Measurements from ENCODE around the gene DHRSX.

The DHRSX gene

GRCh38 chrX:2410279-2411020 is 90.3 kb downstream of the DHRSX start:
- WGBS (ENCODE audit: insufficient coverage, insufficient read length): no CpG with 5 or more reads among the region's 12 CpGs
- H3K4me3 ChIP-seq (ENCODE audit: low read length): no peak overlapping the region
- DNase-seq (ENCODE audit: low read depth, low spot score): no peak
- H3K36me3 ChIP-seq (ENCODE audit: control insufficient read depth, insufficient read depth, low read length): peaks cover 3% of the 10 kb centered on the region; the same call in 1 of the 2 replicates
- H3K27ac ChIP-seq (ENCODE audit: low read length): no peak overlapping the region
- no peaks in the 10 kb centered on the region for H3K9me3 ChIP-seq (ENCODE audit: control insufficient read depth, insufficient read depth, low read length)
- H3K27me3 ChIP-seq (ENCODE audit: control insufficient read depth, insufficient read depth, low read length): no peaks in the 10 kb centered on the region
- H3K4me1 ChIP-seq (ENCODE audit: control insufficient read depth, insufficient read depth, low read length): no peaks in the 10 kb centered on the region

DNA sequence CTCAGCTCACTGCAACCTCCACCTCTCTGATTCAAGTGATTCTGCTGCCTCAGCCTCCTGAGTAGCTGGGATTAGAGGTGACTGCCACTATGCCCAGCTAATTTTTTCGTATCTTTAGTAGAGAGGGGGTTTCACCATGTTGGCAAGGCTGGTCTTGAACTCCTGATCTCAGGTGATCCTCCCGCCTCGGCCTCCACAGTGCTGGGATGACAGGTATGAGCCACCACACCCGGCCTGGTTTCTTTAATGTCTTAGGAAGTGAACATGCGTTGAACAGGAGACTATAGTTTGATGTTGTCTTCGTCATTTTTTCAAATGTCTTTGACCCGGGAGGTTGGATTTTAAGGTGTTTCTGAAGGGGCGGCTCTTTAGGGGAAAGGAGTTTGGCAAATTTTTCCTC is 91.0 kb downstream of the DHRSX start:
- Histone ChIP-seq H3K27me3 (ENCODE audit: control insufficient read depth, insufficient read depth, low read length) (no peaks in the 10 kb centered on the region), H3K4me3 (ENCODE audit: low read length) (no peak overlapping the region), H3K9me3 (ENCODE audit: control insufficient read depth, insufficient read depth, low read length) (no peaks in the 10 kb centered on the region), H3K36me3 (ENCODE audit: control insufficient read depth, insufficient read depth, low read length) (peaks cover 3% of the 10 kb centered on the region; the same call in 1 of the 2 replicates), H3K27ac (ENCODE audit: low read length) (no peak overlapping the region), H3K4me1 (ENCODE audit: control insufficient read depth, insufficient read depth, low read length) (no peaks in the 10 kb centered on the region; the same call in 1 of the 2 replicates)
- DNase-seq (ENCODE audit: low read depth, low spot score): no peak
- no CpG with 5 or more reads among the region's 8 CpGs for WGBS (ENCODE audit: insufficient coverage, insufficient read length)

- H3K27ac ChIP-seq (ENCODE audit: low read length): no peak overlapping the region
- H3K4me3 ChIP-seq (ENCODE audit: low read length): no peak overlapping the region
- peaks cover 3% of the 10 kb centered on the region; the same call in 1 of the 2 replicates for H3K36me3 ChIP-seq (ENCODE audit: control insufficient read depth, insufficient read depth, low read length)
- DNase-seq (ENCODE audit: low read depth, low spot score): no peak
- H3K4me1 ChIP-seq (ENCODE audit: control insufficient read depth, insufficient read depth, low read length): no peaks in the 10 kb centered on the region; the same call in 1 of the 2 replicates
- WGBS (ENCODE audit: insufficient coverage, insufficient read length): no CpG with 5 or more reads among the region's 9 CpGs
- no peaks in the 10 kb centered on the region for H3K9me3 ChIP-seq (ENCODE audit: control insufficient read depth, insufficient read depth, low read length)
- no peaks in the 10 kb centered on the region for H3K27me3 ChIP-seq (ENCODE audit: control insufficient read depth, insufficient read depth, low read length)
These were observed 91.9 kb downstream of the DHRSX start for GRCh38 chrX:2408856-2409255.

- Histone ChIP-seq H3K9me3 (ENCODE audit: control insufficient read depth, insufficient read depth, low read length) (no peaks in the 10 kb centered on the region), H3K4me3 (ENCODE audit: low read length) (no peak overlapping the region), H3K27ac (ENCODE audit: low read length) (no peak overlapping the region), H3K4me1 (ENCODE audit: control insufficient read depth, insufficient read depth, low read length) (no peaks in the 10 kb centered on the region; the same call in 1 of the 2 replicates), H3K27me3 (ENCODE audit: control insufficient read depth, insufficient read depth, low read length) (no peaks in the 10 kb centered on the region), H3K36me3 (ENCODE audit: control insufficient read depth, insufficient read depth, low read length) (peaks cover 3% of the 10 kb centered on the region; the same call in 1 of the 2 replicates)
- WGBS (ENCODE audit: insufficient coverage, insufficient read length): no CpG with 5 or more reads among the region's 14 CpGs
- DNase-seq (ENCODE audit: low read depth, low spot score): no peak
These were observed 93.8 kb downstream of the DHRSX start for GRCh38 chrX:2406891-2407518.

DNA sequence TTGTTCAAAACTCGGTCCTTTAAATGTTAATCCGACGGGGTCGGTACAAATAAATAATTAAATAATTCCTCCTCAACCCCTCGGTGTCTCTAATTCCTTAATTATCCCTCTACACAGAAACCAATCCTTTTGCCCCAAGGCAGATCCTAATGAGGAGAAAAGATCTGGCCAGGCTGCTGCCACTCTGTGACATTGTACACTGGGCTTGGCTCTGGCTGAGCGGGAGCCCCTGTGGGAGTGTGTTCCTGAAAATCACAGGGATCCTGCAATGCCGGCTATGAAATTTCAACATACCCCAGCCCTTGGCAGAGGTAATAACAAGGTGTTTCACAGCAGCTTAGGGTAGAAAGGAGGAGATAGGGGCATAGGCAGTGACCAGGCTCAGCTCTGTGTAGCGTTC is 96.0 kb downstream of the DHRSX start:
- WGBS (ENCODE audit: insufficient coverage, insufficient read length): no CpG with 5 or more reads among the region's 8 CpGs
- H3K36me3 ChIP-seq (ENCODE audit: control insufficient read depth, insufficient read depth, low read length): peaks cover 3% of the 10 kb centered on the region; the same call in 1 of the 2 replicates
- no peaks in the 10 kb centered on the region; the same call in 1 of the 2 replicates for H3K4me1 ChIP-seq (ENCODE audit: control insufficient read depth, insufficient read depth, low read length)
- H3K4me3 ChIP-seq (ENCODE audit: low read length): no peak overlapping the region
- no peaks in the 10 kb centered on the region for H3K9me3 ChIP-seq (ENCODE audit: control insufficient read depth, insufficient read depth, low read length)
- no peak for DNase-seq (ENCODE audit: low read depth, low spot score)
- no peaks in the 10 kb centered on the region for H3K27me3 ChIP-seq (ENCODE audit: control insufficient read depth, insufficient read depth, low read length)
- H3K27ac ChIP-seq (ENCODE audit: low read length): no peak overlapping the region

- no CpG with 5 or more reads among the region's 7 CpGs for WGBS (ENCODE audit: insufficient coverage, insufficient read length)
These were observed 98.5 kb downstream of the DHRSX start for GRCh38 chrX:2402361-2402690.

DNA sequence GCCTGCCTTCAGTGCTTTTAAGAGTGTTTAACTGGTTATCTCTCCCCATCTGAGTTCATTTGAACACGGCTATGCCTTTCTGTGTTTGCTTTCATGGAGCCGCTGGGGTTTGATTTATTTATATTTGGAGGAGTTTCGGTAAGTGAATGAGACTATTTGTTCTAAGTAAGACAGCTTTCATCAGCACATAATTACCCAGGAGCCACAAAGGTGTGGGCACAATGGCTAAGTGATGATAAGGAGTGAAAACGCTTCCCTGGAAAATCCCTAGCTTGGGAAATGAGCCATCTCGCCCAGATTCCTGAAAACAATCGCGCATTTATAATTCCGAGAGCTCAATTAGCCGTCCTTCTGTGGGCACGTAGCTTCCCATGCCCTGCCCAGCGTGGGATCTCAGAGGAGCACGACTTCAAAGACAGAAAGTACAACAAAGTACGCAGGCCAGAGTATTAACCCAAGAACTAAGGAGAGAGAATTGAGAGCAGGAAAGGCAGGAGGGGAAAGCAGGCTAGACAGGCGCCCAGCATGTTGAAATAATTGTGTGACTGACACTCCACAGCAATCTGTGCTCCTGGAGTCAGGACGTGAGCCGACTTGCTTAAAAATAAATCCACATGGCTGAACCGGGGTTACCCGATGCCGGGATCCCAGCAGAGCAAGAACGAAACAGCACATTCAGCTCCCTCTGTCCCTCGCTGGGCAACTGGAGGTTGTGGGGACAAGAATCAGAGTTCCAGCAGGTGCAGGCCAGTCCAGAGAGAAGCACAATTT is 99.0 kb downstream of the DHRSX start:
- Histone ChIP-seq H3K36me3 (ENCODE audit: control insufficient read depth, insufficient read depth, low read length) (no peaks in the 10 kb centered on the region; the same call in 1 of the 2 replicates), H3K4me1 (ENCODE audit: control insufficient read depth, insufficient read depth, low read length) (no peaks in the 10 kb centered on the region; the same call in 1 of the 2 replicates), H3K9me3 (ENCODE audit: control insufficient read depth, insufficient read depth, low read length) (no peaks in the 10 kb centered on the region), H3K27me3 (ENCODE audit: control insufficient read depth, insufficient read depth, low read length) (no peaks in the 10 kb centered on the region), H3K4me3 (ENCODE audit: low read length) (no peak overlapping the region), H3K27ac (ENCODE audit: low read length) (no peak overlapping the region)
- DNase-seq (ENCODE audit: low read depth, low spot score): no peak
- WGBS (ENCODE audit: insufficient coverage, insufficient read length): no CpG with 5 or more reads among the region's 21 CpGs

More at GRCh38 chrX:2402361-2402690, 98.5 kb downstream of the DHRSX start:
- Histone ChIP-seq H3K4me1 (ENCODE audit: control insufficient read depth, insufficient read depth, low read length) (no peaks in the 10 kb centered on the region; the same call in 1 of the 2 replicates), H3K9me3 (ENCODE audit: control insufficient read depth, insufficient read depth, low read length) (no peaks in the 10 kb centered on the region), H3K36me3 (ENCODE audit: control insufficient read depth, insufficient read depth, low read length) (no peaks in the 10 kb centered on the region; the same call in 1 of the 2 replicates), H3K4me3 (ENCODE audit: low read length) (no peak overlapping the region), H3K27me3 (ENCODE audit: control insufficient read depth, insufficient read depth, low read length) (no peaks in the 10 kb centered on the region), H3K27ac (ENCODE audit: low read length) (no peak overlapping the region)
- no peak for DNase-seq (ENCODE audit: low read depth, low spot score)

- Histone ChIP-seq H3K4me1 (ENCODE audit: control insufficient read depth, insufficient read depth, low read length) (no peaks in the 10 kb centered on the region; the same call in 1 of the 2 replicates), H3K27ac (ENCODE audit: low read length) (no peak overlapping the region), H3K9me3 (ENCODE audit: control insufficient read depth, insufficient read depth, low read length) (no peaks in the 10 kb centered on the region), H3K36me3 (ENCODE audit: control insufficient read depth, insufficient read depth, low read length) (no peaks in the 10 kb centered on the region; the same call in 1 of the 2 replicates), H3K4me3 (ENCODE audit: low read length) (no peak overlapping the region), H3K27me3 (ENCODE audit: control insufficient read depth, insufficient read depth, low read length) (no peaks in the 10 kb centered on the region)
- no CpG with 5 or more reads among the region's 9 CpGs for WGBS (ENCODE audit: insufficient coverage, insufficient read length)
- DNase-seq (ENCODE audit: low read depth, low spot score): no peak
These were observed 99.6 kb downstream of the DHRSX start for GRCh38 chrX:2401201-2401589.

- no peaks in the 10 kb centered on the region; the same call in 1 of the 2 replicates for H3K36me3 ChIP-seq (ENCODE audit: control insufficient read depth, insufficient read depth, low read length)
- no peaks in the 10 kb centered on the region for H3K9me3 ChIP-seq (ENCODE audit: control insufficient read depth, insufficient read depth, low read length)
- H3K4me3 ChIP-seq (ENCODE audit: low read length): no peak overlapping the region
- H3K27me3 ChIP-seq (ENCODE audit: control insufficient read depth, insufficient read depth, low read length): no peaks in the 10 kb centered on the region
- no peak for DNase-seq (ENCODE audit: low read depth, low spot score)
- no peak overlapping the region for H3K27ac ChIP-seq (ENCODE audit: low read length)
- no CpG with 5 or more reads among the region's 14 CpGs for WGBS (ENCODE audit: insufficient coverage, insufficient read length)
- H3K4me1 ChIP-seq (ENCODE audit: control insufficient read depth, insufficient read depth, low read length): no peaks in the 10 kb centered on the region
These were observed 102.6 kb downstream of the DHRSX start for GRCh38 chrX:2398064-2398656.

Measured in iPS DF 6.9 (cell line).